Measurements from ENCODE around the gene SEM1.

Gene SEM1

GRCh38 chr7:96658022-96658412 lies 51.6 kb downstream of the SEM1 start:
- no peak overlapping the region for H3K27ac ChIP-seq
- TF ChIP-seq CTCF (IDR thresholded peaks at IDR 0.05) (no peak), ZFX (IDR thresholded peaks at IDR 0.05; ENCODE audit: borderline replicate concordance) (no peak)

- no peak for TF ChIP-seq ZFX (IDR thresholded peaks at IDR 0.05; ENCODE audit: borderline replicate concordance)
- no peak for TF ChIP-seq CTCF (IDR thresholded peaks at IDR 0.05)
- H3K27ac ChIP-seq = no peak overlapping the region
These were observed 52.2 kb downstream of the SEM1 start for GRCh38 chr7:96657347-96658021.

GRCh38 chr7:96655956-96656355 lies 53.7 kb downstream of the SEM1 start:
- TF ChIP-seq CTCF (IDR thresholded peaks at IDR 0.05) = no peak
- no peak for TF ChIP-seq ZFX (IDR thresholded peaks at IDR 0.05; ENCODE audit: borderline replicate concordance)
- H3K27ac ChIP-seq = no peak overlapping the region

- no peak overlapping the region for H3K27ac ChIP-seq
- TF ChIP-seq CTCF (IDR thresholded peaks at IDR 0.05) (no peak), ZFX (IDR thresholded peaks at IDR 0.05; ENCODE audit: borderline replicate concordance) (no peak)
These were observed 54.9 kb downstream of the SEM1 start for GRCh38 chr7:96654630-96655188.

- no peak overlapping the region for H3K27ac ChIP-seq
- TF ChIP-seq ZFX (IDR thresholded peaks at IDR 0.05; ENCODE audit: borderline replicate concordance) (no peak), CTCF (IDR thresholded peaks at IDR 0.05) (no peak)
These were observed 59.7 kb downstream of the SEM1 start for GRCh38 chr7:96649981-96650380.

- no peak for TF ChIP-seq ZFX (IDR thresholded peaks at IDR 0.05; ENCODE audit: borderline replicate concordance)
- no peak for TF ChIP-seq CTCF (IDR thresholded peaks at IDR 0.05)
These were observed 60.9 kb downstream of the SEM1 start for GRCh38 chr7:96648784-96649183.

GRCh38 chr7:96647733-96648132 lies 61.9 kb downstream of the SEM1 start:
- H3K27ac ChIP-seq = no peak overlapping the region
- no peak for TF ChIP-seq ZFX (IDR thresholded peaks at IDR 0.05; ENCODE audit: borderline replicate concordance)
- no peak for TF ChIP-seq CTCF (IDR thresholded peaks at IDR 0.05)

More at GRCh38 chr7:96648784-96649183, 60.9 kb downstream of the SEM1 start:
- H3K27ac ChIP-seq = no peak overlapping the region

All from 22Rv1 (cell line).